Neural progenitor cell (in vitro differentiated cells): Measurements from ENCODE around the gene ENPP4. TPM values are rescaled to one million over a fixed set of nuclear protein-coding genes. Genes with fewer than 3 reads are reported as not detected.

Source experiments
- DNase-seq: peaks from one replicate; pipeline ENCODE4 v3.0.0-alpha.2; 2016; ENCODE audit warnings: low spot score
- H2AFZ ChIP-seq: fragments of 200-600 bp; sonication (generic); replicated peaks from 2 replicates; pipeline ENCODE4 v1.6.1; 2016; ENCODE audit warnings: antibody characterized with exemption
- H3F3A ChIP-seq: fragments of 200-600 bp; sonication (generic); 2 replicates; pipeline ENCODE4 v1.6.1; 2016; ENCODE audit warnings: antibody characterized with exemption, low read depth
- H3K27ac ChIP-seq: fragments of 200-600 bp; sonication (generic); 2 replicates; pipeline ENCODE4 v1.5.1; 2016; ENCODE audit warnings: mild to moderate bottlenecking
- H3K27me3 ChIP-seq: fragments of 200-600 bp; sonication (generic); 2 replicates; pipeline ENCODE4 v1.6.1; 2016; ENCODE audit warnings: mild to moderate bottlenecking, moderate library complexity
- H3K36me3 ChIP-seq: fragments of 200-600 bp; sonication (generic); 2 replicates; pipeline ENCODE4 v1.5.1; 2016
- H3K4me1 ChIP-seq: fragments of 200-600 bp; sonication (generic); 2 replicates; pipeline ENCODE4 v1.6.1; 2016; ENCODE audit warnings: mixed run types
- H3K4me2 ChIP-seq: fragments of 200-600 bp; sonication (generic); 2 replicates; pipeline ENCODE4 v1.6.1; 2016
- H3K4me3 ChIP-seq: fragments of 200-600 bp; sonication (generic); 2 replicates; pipeline ENCODE4 v1.5.1; 2016
- H3K79me2 ChIP-seq: fragments of 200-600 bp; sonication (generic); 2 replicates; pipeline ENCODE4 v1.6.1; 2016; ENCODE audit warnings: low read depth
- H3K9ac ChIP-seq: fragments of 200-600 bp; sonication (generic); 2 replicates; pipeline ENCODE4 v1.6.1; 2016
- H3K9me3 ChIP-seq: fragments of 200-600 bp; sonication (generic); 2 replicates; pipeline ENCODE4 v1.5.1; 2016; ENCODE audit warnings: low read depth
- H4K20me1 ChIP-seq: fragments of 200-600 bp; sonication (generic); 2 replicates; pipeline ENCODE4 v1.6.1; 2016; ENCODE audit warnings: low read depth
- H3K27ac Mint-ChIP-seq: 3 replicates; pipeline ENCODE4 v1.8.0; 2021; ENCODE audit warnings: mixed read lengths
- H3K27me3 Mint-ChIP-seq: 2 replicates; pipeline ENCODE4 v1.8.0; 2022; ENCODE audit warnings: low read depth, mild to moderate bottlenecking, inconsistent platforms, moderate library complexity, mixed read lengths; ENCODE audit not compliant: insufficient read depth
- H3K36me3 Mint-ChIP-seq: 3 replicates; pipeline ENCODE4 v1.8.0; 2021; ENCODE audit warnings: mixed read lengths
- H3K4me1 Mint-ChIP-seq: 3 replicates; pipeline ENCODE4 v1.8.0; 2021; ENCODE audit warnings: mixed read lengths
- H3K4me3 Mint-ChIP-seq: 3 replicates; pipeline ENCODE4 v1.8.0; 2021; ENCODE audit warnings: mild to moderate bottlenecking, moderate library complexity, mixed read lengths
- H3K9me3 Mint-ChIP-seq: 3 replicates; pipeline ENCODE4 v1.8.0; 2020; ENCODE audit warnings: mixed read lengths
- CTCF ChIP-seq: fragments of 200-600 bp; sonication (generic); IDR thresholded peaks from 2 replicates; pipeline ENCODE4 v1.5.1; 2017; ENCODE audit warnings: antibody characterized with exemption, mild to moderate bottlenecking
- EZH2 ChIP-seq: fragments of 200-600 bp; sonication (generic); IDR thresholded peaks from 2 replicates; pipeline ENCODE4 v1.6.1; 2017; ENCODE audit warnings: antibody characterized with exemption, mild to moderate bottlenecking, moderate library complexity
- EZH2phosphoT487 ChIP-seq: fragments of 200-600 bp; sonication (generic); IDR thresholded peaks from 2 replicates; pipeline ENCODE4 v1.6.1; 2017; ENCODE audit warnings: antibody characterized with exemption
- total RNA-seq: library from RNA; depleted of rRNA; stranded (reverse); fragments of >200 nt; gene quantifications from 2 replicates; pipeline ENCODE4 v1.2.3, GENCODE V29; 2015; ENCODE audit warnings: low replicate concordance

The ENPP4 gene
- total RNA-seq, 1 donor from 2014 or later: 22.9 TPM

- no peak overlapping the region for H2AFZ ChIP-seq
- H3K9ac ChIP-seq: no peak overlapping the region
- no peaks in the 10 kb centered on the region for H3K36me3 Mint-ChIP-seq
- H3K4me1 ChIP-seq: peaks cover 3% of the 10 kb centered on the region
- no peak overlapping the region for H3K4me3 ChIP-seq
- no peaks in the 10 kb centered on the region for H3K36me3 ChIP-seq
- no peak for DNase-seq
- H3K27me3 ChIP-seq: no peaks in the 10 kb centered on the region
- no peaks in the 10 kb centered on the region for H3F3A ChIP-seq
- H4K20me1 ChIP-seq: no peaks in the 10 kb centered on the region
- peaks cover 10% of the 10 kb centered on the region for H3K79me2 ChIP-seq
- H3K4me2 ChIP-seq: no peak overlapping the region
- H3K27ac Mint-ChIP-seq: no peak overlapping the region
- H3K4me1 Mint-ChIP-seq: peaks cover 3% of the 10 kb centered on the region
- H3K27me3 Mint-ChIP-seq: no peaks in the 10 kb centered on the region
- no peak overlapping the region for H3K27ac ChIP-seq
- peak overlapping the region; percentile 19 for H3K4me3 Mint-ChIP-seq
- H3K9me3 ChIP-seq: no peaks in the 10 kb centered on the region
- TF ChIP-seq EZH2phosphoT487 (no peak), EZH2 (no peak), CTCF (no peak)
- no peaks in the 10 kb centered on the region for H3K9me3 Mint-ChIP-seq
Measured at GRCh38 chr6:46172176-46172575, 42.4 kb downstream of the ENPP4 start.

- Histone ChIP-seq H3K4me2 (no peak overlapping the region), H3K36me3 (no peaks in the 10 kb centered on the region), H2AFZ (no peak overlapping the region), H3K27ac (no peak overlapping the region), H3F3A (no peaks in the 10 kb centered on the region), H3K79me2 (peaks cover 4% of the 10 kb centered on the region), H3K9me3 (no peaks in the 10 kb centered on the region), H3K27me3 (no peaks in the 10 kb centered on the region), H3K4me1 (peaks cover 3% of the 10 kb centered on the region), H3K4me3 (no peak overlapping the region), H4K20me1 (no peaks in the 10 kb centered on the region), H3K9ac (no peak overlapping the region)
- peaks cover 2% of the 10 kb centered on the region for H3K4me1 Mint-ChIP-seq
- H3K4me3 Mint-ChIP-seq: no peak overlapping the region
- no peaks in the 10 kb centered on the region for H3K36me3 Mint-ChIP-seq
- no peak overlapping the region for H3K27ac Mint-ChIP-seq
- H3K9me3 Mint-ChIP-seq: no peaks in the 10 kb centered on the region
- peaks cover 4% of the 10 kb centered on the region for H3K27me3 Mint-ChIP-seq
- DNase-seq: no peak
- TF ChIP-seq CTCF (no peak), EZH2phosphoT487 (no peak), EZH2 (no peak)
Measured at GRCh38 chr6:46174904-46175303, 45.1 kb downstream of the ENPP4 start.

- H3K36me3 ChIP-seq: no peaks in the 10 kb centered on the region
- H3K36me3 Mint-ChIP-seq: no peaks in the 10 kb centered on the region
- H3K27me3 ChIP-seq: no peaks in the 10 kb centered on the region
- no peak overlapping the region for H3K4me2 ChIP-seq
- H3K4me1 ChIP-seq: peaks cover 3% of the 10 kb centered on the region
- H3F3A ChIP-seq: no peaks in the 10 kb centered on the region
- no peak overlapping the region for H3K27ac Mint-ChIP-seq
- no peak overlapping the region for H3K27ac ChIP-seq
- no peak overlapping the region for H3K4me3 ChIP-seq
- no peaks in the 10 kb centered on the region for H3K9me3 Mint-ChIP-seq
- no peaks in the 10 kb centered on the region for H4K20me1 ChIP-seq
- H3K4me1 Mint-ChIP-seq: no peaks in the 10 kb centered on the region
- H3K4me3 Mint-ChIP-seq: no peak overlapping the region
- no peak overlapping the region for H3K9ac ChIP-seq
- DNase-seq: no peak
- no peak overlapping the region for H2AFZ ChIP-seq
- H3K9me3 ChIP-seq: no peaks in the 10 kb centered on the region
- TF ChIP-seq CTCF (no peak), EZH2phosphoT487 (no peak), EZH2 (no peak)
- no peaks in the 10 kb centered on the region for H3K79me2 ChIP-seq
- peaks cover 4% of the 10 kb centered on the region for H3K27me3 Mint-ChIP-seq
Measured at GRCh38 chr6:46175446-46175845, 45.7 kb downstream of the ENPP4 start.

GRCh38 chr6:46175976-46176375 lies 46.2 kb downstream of the ENPP4 start:
- peaks cover 3% of the 10 kb centered on the region for H3K4me1 ChIP-seq
- no peaks in the 10 kb centered on the region for H3K9me3 ChIP-seq
- TF ChIP-seq EZH2 (no peak), EZH2phosphoT487 (no peak), CTCF (no peak)
- Mint-ChIP-seq H3K4me1 (no peaks in the 10 kb centered on the region), H3K4me3 (no peak overlapping the region), H3K27me3 (peaks cover 4% of the 10 kb centered on the region), H3K27ac (no peak overlapping the region), H3K36me3 (no peaks in the 10 kb centered on the region), H3K9me3 (no peaks in the 10 kb centered on the region)
- H2AFZ ChIP-seq: no peak overlapping the region
- no peak for DNase-seq
- H3K27me3 ChIP-seq: no peaks in the 10 kb centered on the region
- H4K20me1 ChIP-seq: no peaks in the 10 kb centered on the region
- no peaks in the 10 kb centered on the region for H3K36me3 ChIP-seq
- no peak overlapping the region for H3K4me2 ChIP-seq
- H3K27ac ChIP-seq: no peak overlapping the region
- H3K79me2 ChIP-seq: no peaks in the 10 kb centered on the region
- no peak overlapping the region for H3K4me3 ChIP-seq
- no peaks in the 10 kb centered on the region for H3F3A ChIP-seq
- H3K9ac ChIP-seq: no peak overlapping the region
